ENCODE measurements around the gene NOX5.

DNA sequence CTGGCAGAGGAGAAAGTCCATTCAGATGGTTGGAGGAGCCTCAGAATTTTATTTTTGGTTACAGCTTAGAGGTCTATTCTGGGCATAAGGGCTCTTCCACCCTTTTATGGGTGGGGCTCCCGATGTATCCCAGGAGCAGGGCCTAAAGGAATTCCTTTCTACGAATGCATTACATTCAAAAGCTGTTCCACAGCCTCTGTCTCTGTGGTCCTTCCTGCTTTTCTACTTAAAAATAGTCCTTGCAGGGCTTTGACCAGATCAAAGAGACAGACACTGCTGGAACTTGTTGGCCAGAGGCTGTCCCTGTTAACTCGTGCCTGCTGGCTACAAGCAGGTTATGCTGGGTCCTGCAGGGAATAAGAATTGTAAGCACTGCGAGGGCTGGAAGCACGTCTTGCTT is 14.4 kb upstream of the NOX5 start:
- TF ChIP-seq, protein P1, sequence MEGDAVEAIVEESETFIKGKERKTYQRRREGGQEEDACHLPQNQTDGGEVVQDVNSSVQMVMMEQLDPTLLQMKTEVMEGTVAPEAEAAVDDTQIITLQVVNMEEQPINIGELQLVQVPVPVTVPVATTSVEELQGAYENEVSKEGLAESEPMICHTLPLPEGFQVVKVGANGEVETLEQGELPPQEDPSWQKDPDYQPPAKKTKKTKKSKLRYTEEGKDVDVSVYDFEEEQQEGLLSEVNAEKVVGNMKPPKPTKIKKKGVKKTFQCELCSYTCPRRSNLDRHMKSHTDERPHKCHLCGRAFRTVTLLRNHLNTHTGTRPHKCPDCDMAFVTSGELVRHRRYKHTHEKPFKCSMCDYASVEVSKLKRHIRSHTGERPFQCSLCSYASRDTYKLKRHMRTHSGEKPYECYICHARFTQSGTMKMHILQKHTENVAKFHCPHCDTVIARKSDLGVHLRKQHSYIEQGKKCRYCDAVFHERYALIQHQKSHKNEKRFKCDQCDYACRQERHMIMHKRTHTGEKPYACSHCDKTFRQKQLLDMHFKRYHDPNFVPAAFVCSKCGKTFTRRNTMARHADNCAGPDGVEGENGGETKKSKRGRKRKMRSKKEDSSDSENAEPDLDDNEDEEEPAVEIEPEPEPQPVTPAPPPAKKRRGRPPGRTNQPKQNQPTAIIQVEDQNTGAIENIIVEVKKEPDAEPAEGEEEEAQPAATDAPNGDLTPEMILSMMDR (IDR thresholded peaks at IDR 0.05) = no peak
- no peak for TF ChIP-seq POLR2A (IDR thresholded peaks at IDR 0.05)

All from esophagus squamous epithelium (tissue), 4 donors.